WTC11 (cell line): ENCODE data around the gene PHLDB2. TPM values are rescaled to one million over a fixed set of nuclear protein-coding genes. Genes with fewer than 3 reads are reported as not detected.

Source experiments
- ATAC-seq: fragments of 200-7000 bp; cut with Tn5 transposase; 2 replicates; pipeline ENCODE4 v1.10.0; 2021; ENCODE audit warnings: mild to moderate bottlenecking, moderate library complexity
- CTCF ChIA-PET: fragments of 300-600 bp; sonication (Branson Sonifier 250); formaldehyde crosslinking; loops from one replicate; lab custom pipeline; 2021; ENCODE audit warnings: antibody characterized with exemption; lab: Charles Lee
- POLR2A ChIA-PET: fragments of 350-600 bp; sonication (Branson Sonifier 250); formaldehyde crosslinking; loops from one replicate; lab custom pipeline; 2021; ENCODE audit warnings: antibody characterized with exemption; lab: Charles Lee
- DNase-seq: peaks from one replicate; pipeline ENCODE4 v3.0.0; 2021; ENCODE audit warnings: low spot score
- H3K27ac Mint-ChIP-seq: 2 replicates; pipeline ENCODE4 v1.8.0; 2021; ENCODE audit warnings: mixed read lengths
- H3K27me3 Mint-ChIP-seq: 2 replicates; pipeline ENCODE4 v1.8.0; 2021; ENCODE audit warnings: low read depth, mild to moderate bottlenecking, moderate library complexity, mixed read lengths
- H3K36me3 Mint-ChIP-seq: 2 replicates; pipeline ENCODE4 v1.8.0; 2021; ENCODE audit warnings: mixed read lengths
- H3K4me1 Mint-ChIP-seq: 2 replicates; pipeline ENCODE4 v1.8.0; 2022; ENCODE audit warnings: mixed read lengths
- H3K4me3 Mint-ChIP-seq: 2 replicates; pipeline ENCODE4 v1.8.0; 2021; ENCODE audit warnings: mild to moderate bottlenecking, moderate library complexity, mixed read lengths
- H3K9me3 Mint-ChIP-seq: 2 replicates; pipeline ENCODE4 v1.8.0; 2021; ENCODE audit warnings: mixed read lengths
- ESRRA ChIP-seq: sonication (generic); formaldehyde crosslinking; IDR thresholded peaks from 2 replicates; pipeline ENCODE4 v1.8.1; 2022; ENCODE audit warnings: mild to moderate bottlenecking, missing genetic modification reagents, borderline replicate concordance
- FOXK1 ChIP-seq: sonication (generic); formaldehyde crosslinking; IDR thresholded peaks from 2 replicates; pipeline ENCODE4 v1.8.0; 2022; ENCODE audit warnings: mild to moderate bottlenecking, moderate library complexity, missing genetic modification reagents
- JAZF1 ChIP-seq: fragments of 250-450 bp; sonication (Bioruptor Pico); IDR thresholded peaks from 2 replicates; pipeline ENCODE4 v1.9.0; 2021; ENCODE audit warnings: moderate library complexity, mild to moderate bottlenecking, inconsistent platforms
- KAT7 ChIP-seq: sonication (generic); formaldehyde crosslinking; IDR thresholded peaks from 2 replicates; pipeline ENCODE4 v1.8.1; 2023; ENCODE audit warnings: missing genetic modification reagents, mild to moderate bottlenecking, borderline replicate concordance
- MYBL2 ChIP-seq: sonication (generic); formaldehyde crosslinking; IDR thresholded peaks from 2 replicates; pipeline ENCODE4 v1.8.1; 2023; ENCODE audit warnings: mild to moderate bottlenecking, moderate library complexity, missing genetic modification reagents
- NFATC4 ChIP-seq: fragments of 250-450 bp; sonication (Bioruptor Pico); IDR thresholded peaks from 2 replicates; pipeline ENCODE4 v1.9.0; 2021; ENCODE audit warnings: mild to moderate bottlenecking
- NFE2L1 ChIP-seq: sonication (generic); formaldehyde crosslinking; IDR thresholded peaks from 2 replicates; pipeline ENCODE4 v1.8.1; 2023; ENCODE audit warnings: missing genetic modification reagents
- PRRX2 ChIP-seq: fragments of 250-450 bp; sonication (Bioruptor Pico); IDR thresholded peaks from 2 replicates; pipeline ENCODE4 v1.8.0; 2021; ENCODE audit warnings: mild to moderate bottlenecking
- SOX15 ChIP-seq: fragments of 250-450 bp; sonication (Bioruptor Pico); IDR thresholded peaks from 2 replicates; pipeline ENCODE4 v1.9.0; 2021; ENCODE audit warnings: mild to moderate bottlenecking
- TP53 ChIP-seq: sonication (generic); formaldehyde crosslinking; IDR thresholded peaks from 2 replicates; pipeline ENCODE4 v1.8.1; 2023; ENCODE audit warnings: mild to moderate bottlenecking, missing genetic modification reagents
- ZNF121 ChIP-seq: sonication (generic); formaldehyde crosslinking; IDR thresholded peaks from 2 replicates; pipeline ENCODE4 v1.8.0; 2023; ENCODE audit warnings: missing genetic modification reagents
- ZNF138 ChIP-seq: sonication (generic); formaldehyde crosslinking; conservative IDR thresholded peaks from 2 replicates; pipeline ENCODE4 v1.8.1; 2022; ENCODE audit warnings: mild to moderate bottlenecking, moderate library complexity, missing genetic modification reagents
- ZNF263 ChIP-seq: sonication (generic); formaldehyde crosslinking; IDR thresholded peaks from 2 replicates; pipeline ENCODE4 v1.8.1; 2022; ENCODE audit warnings: low read depth, mild to moderate bottlenecking, moderate library complexity, missing genetic modification reagents
- ZNF317 ChIP-seq: sonication (generic); formaldehyde crosslinking; IDR thresholded peaks from 2 replicates; pipeline ENCODE4 v1.8.1; 2023; ENCODE audit warnings: low read depth, mild to moderate bottlenecking, moderate library complexity, missing genetic modification reagents, borderline replicate concordance
- ZNF396 ChIP-seq: fragments of 250-450 bp; sonication (Bioruptor Pico); IDR thresholded peaks from 2 replicates; pipeline ENCODE4 v1.8.0; 2021; ENCODE audit warnings: mild to moderate bottlenecking, moderate library complexity, borderline replicate concordance
- total RNA-seq: library from RNA; stranded (reverse); gene quantifications from 3 replicates; pipeline ENCODE4 v1.2.3, GENCODE V29; 2021
- TF ChIP-seq, protein P1 (sequence below): sonication (generic); formaldehyde crosslinking; IDR thresholded peaks from 2 replicates; pipeline ENCODE4 v1.8.1; 2023; ENCODE audit warnings: mild to moderate bottlenecking, missing genetic modification reagents
- TF ChIP-seq, protein P2 (sequence below): fragments of 250-450 bp; sonication (Bioruptor Pico); IDR thresholded peaks from 2 replicates; pipeline ENCODE4 v1.9.0; 2021; ENCODE audit warnings: mild to moderate bottlenecking
- TF ChIP-seq, protein P3 (sequence below): sonication (generic); formaldehyde crosslinking; IDR thresholded peaks from 2 replicates; pipeline ENCODE4 v1.8.0; 2023; ENCODE audit warnings: missing genetic modification reagents
- TF ChIP-seq, protein P4 (sequence below): sonication (generic); formaldehyde crosslinking; IDR thresholded peaks from 2 replicates; pipeline ENCODE4 v1.8.0; 2023; ENCODE audit warnings: mild to moderate bottlenecking, missing genetic modification reagents
- TF ChIP-seq, protein P5 (sequence below): sonication (generic); formaldehyde crosslinking; IDR thresholded peaks from 2 replicates; pipeline ENCODE4 v1.8.1; 2023; ENCODE audit warnings: mild to moderate bottlenecking, missing genetic modification reagents, moderate library complexity
- TF ChIP-seq, protein P6 (sequence below): sonication (generic); formaldehyde crosslinking; IDR thresholded peaks from 2 replicates; pipeline ENCODE4 v1.8.0; 2022; ENCODE audit warnings: missing genetic modification reagents

PHLDB2 gene
- total RNA-seq, 1 experiment from 2014 or later, result 40.3 TPM

DNA sequence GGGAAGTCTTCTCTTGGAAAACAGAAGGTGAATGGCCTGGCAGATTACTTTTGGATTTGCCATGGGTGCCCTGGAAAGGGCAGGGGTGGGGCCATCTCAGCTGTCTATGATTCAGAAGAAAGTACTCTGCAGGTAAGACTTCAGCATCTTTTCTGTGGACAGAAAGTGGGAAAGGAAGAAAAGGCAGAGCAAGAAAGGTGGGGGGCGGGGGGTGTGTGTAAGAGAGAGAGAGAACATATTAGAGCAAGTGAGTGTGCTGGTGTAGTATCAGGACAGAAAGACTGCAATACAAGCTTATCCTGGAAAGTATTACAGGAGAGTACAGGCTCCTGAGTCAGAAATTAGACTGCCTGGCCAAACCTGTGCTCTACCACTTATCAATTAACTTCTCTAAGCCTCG lies 145.1 kb downstream of the PHLDB2 start:
- ATAC-seq, result no peak
- H3K9me3 Mint-ChIP-seq, result no peaks in the 10 kb centered on the region
- CTCF ChIA-PET, result interaction anchor here (3.3 kb wide), 1 partner anchor 9 kb away, joined by 14 read pairs; no protein-coding TSS in a partner anchor
- H3K27me3 Mint-ChIP-seq, result peaks cover 45% of the 10 kb centered on the region
- TF ChIP-seq, protein P1, sequence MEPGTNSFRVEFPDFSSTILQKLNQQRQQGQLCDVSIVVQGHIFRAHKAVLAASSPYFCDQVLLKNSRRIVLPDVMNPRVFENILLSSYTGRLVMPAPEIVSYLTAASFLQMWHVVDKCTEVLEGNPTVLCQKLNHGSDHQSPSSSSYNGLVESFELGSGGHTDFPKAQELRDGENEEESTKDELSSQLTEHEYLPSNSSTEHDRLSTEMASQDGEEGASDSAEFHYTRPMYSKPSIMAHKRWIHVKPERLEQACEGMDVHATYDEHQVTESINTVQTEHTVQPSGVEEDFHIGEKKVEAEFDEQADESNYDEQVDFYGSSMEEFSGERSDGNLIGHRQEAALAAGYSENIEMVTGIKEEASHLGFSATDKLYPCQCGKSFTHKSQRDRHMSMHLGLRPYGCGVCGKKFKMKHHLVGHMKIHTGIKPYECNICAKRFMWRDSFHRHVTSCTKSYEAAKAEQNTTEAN, result no peak
- no peak for TF ChIP-seq ZNF138 (CRISPR knock-in tag)
- DNase-seq, result no peak
- H3K4me1 Mint-ChIP-seq, result peaks cover 19% of the 10 kb centered on the region
- peaks cover 3% of the 10 kb centered on the region; the same call in 1 of the 2 replicates for H3K36me3 Mint-ChIP-seq
- POLR2A ChIA-PET, result no interaction called here
- no peak overlapping the region for H3K27ac Mint-ChIP-seq
- H3K4me3 Mint-ChIP-seq, result no peak overlapping the region

DNA sequence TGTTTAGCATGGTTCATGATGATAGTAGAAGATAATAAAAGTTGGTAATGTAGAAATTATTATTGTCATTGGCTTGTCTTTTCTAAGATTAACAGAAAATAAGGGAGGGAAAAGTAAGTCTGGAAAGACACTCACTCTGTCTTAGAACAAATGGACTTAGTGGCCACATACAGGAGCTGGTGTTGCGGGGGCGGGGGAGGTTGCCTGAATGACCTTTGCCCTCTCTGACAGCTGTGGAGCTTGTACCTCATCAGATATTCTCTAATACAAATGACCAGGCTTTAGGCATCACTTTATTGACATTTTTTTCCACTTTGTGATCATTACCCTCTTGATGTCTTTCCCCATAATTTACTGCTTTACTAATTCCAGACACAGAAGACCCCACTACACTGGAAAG lies 145.6 kb downstream of the PHLDB2 start:
- no peak for ATAC-seq
- H3K4me1 Mint-ChIP-seq, result peaks cover 17% of the 10 kb centered on the region

DNA sequence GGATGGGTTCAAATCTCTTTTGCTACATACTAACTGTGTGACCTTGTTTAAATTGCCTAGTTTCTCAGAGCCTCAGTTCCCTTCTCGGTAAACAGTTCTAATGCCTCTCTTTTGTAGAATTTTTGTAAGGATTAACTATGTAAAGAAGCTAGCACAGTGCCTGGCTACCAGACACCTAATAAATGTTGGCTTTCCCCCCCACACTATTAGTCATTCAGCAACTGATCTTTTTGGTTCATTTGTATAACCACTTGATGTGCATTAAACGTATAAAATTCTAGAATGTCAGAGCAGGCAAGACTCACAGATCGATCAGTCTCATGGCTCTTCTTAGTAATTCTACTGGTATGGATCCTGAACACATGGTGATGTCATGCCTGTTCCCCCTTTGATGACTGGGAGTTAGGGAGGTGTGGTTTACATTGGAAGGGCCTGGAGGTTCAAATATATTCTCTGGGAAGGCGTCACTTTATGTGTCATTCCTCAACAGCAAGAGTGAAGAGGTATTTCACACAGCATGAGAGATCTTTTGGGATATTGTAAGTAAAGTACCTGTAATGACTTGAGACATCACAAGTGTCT lies 146.1 kb downstream of the PHLDB2 start:
- H3K4me3 Mint-ChIP-seq, result no peak overlapping the region
- CTCF ChIA-PET, result interaction anchor here (3.3 kb wide), 1 partner anchor 8 kb away, joined by 14 read pairs; no protein-coding TSS in a partner anchor
- peaks cover 3% of the 10 kb centered on the region; the same call in 1 of the 2 replicates for H3K36me3 Mint-ChIP-seq
- no peak for TF ChIP-seq FOXK1
- no peak for TF ChIP-seq TP53 (CRISPR knock-in tag)
- TF ChIP-seq PRRX2, result no peak
- no peak for TF ChIP-seq NFE2L1 (CRISPR knock-in tag)
- TF ChIP-seq MYBL2 (CRISPR knock-in tag), result no peak
- TF ChIP-seq KAT7 (CRISPR knock-in tag), result no peak
- no peak for TF ChIP-seq ZNF263 (CRISPR knock-in tag)
- TF ChIP-seq, protein P2, sequence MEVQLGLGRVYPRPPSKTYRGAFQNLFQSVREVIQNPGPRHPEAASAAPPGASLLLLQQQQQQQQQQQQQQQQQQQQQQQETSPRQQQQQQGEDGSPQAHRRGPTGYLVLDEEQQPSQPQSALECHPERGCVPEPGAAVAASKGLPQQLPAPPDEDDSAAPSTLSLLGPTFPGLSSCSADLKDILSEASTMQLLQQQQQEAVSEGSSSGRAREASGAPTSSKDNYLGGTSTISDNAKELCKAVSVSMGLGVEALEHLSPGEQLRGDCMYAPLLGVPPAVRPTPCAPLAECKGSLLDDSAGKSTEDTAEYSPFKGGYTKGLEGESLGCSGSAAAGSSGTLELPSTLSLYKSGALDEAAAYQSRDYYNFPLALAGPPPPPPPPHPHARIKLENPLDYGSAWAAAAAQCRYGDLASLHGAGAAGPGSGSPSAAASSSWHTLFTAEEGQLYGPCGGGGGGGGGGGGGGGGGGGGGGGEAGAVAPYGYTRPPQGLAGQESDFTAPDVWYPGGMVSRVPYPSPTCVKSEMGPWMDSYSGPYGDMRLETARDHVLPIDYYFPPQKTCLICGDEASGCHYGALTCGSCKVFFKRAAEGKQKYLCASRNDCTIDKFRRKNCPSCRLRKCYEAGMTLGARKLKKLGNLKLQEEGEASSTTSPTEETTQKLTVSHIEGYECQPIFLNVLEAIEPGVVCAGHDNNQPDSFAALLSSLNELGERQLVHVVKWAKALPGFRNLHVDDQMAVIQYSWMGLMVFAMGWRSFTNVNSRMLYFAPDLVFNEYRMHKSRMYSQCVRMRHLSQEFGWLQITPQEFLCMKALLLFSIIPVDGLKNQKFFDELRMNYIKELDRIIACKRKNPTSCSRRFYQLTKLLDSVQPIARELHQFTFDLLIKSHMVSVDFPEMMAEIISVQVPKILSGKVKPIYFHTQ (CRISPR knock-in tag), result no peak
- TF ChIP-seq, protein P3, sequence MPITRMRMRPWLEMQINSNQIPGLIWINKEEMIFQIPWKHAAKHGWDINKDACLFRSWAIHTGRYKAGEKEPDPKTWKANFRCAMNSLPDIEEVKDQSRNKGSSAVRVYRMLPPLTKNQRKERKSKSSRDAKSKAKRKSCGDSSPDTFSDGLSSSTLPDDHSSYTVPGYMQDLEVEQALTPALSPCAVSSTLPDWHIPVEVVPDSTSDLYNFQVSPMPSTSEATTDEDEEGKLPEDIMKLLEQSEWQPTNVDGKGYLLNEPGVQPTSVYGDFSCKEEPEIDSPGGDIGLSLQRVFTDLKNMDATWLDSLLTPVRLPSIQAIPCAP (CRISPR knock-in tag), result no peak
- TF ChIP-seq, protein P4, sequence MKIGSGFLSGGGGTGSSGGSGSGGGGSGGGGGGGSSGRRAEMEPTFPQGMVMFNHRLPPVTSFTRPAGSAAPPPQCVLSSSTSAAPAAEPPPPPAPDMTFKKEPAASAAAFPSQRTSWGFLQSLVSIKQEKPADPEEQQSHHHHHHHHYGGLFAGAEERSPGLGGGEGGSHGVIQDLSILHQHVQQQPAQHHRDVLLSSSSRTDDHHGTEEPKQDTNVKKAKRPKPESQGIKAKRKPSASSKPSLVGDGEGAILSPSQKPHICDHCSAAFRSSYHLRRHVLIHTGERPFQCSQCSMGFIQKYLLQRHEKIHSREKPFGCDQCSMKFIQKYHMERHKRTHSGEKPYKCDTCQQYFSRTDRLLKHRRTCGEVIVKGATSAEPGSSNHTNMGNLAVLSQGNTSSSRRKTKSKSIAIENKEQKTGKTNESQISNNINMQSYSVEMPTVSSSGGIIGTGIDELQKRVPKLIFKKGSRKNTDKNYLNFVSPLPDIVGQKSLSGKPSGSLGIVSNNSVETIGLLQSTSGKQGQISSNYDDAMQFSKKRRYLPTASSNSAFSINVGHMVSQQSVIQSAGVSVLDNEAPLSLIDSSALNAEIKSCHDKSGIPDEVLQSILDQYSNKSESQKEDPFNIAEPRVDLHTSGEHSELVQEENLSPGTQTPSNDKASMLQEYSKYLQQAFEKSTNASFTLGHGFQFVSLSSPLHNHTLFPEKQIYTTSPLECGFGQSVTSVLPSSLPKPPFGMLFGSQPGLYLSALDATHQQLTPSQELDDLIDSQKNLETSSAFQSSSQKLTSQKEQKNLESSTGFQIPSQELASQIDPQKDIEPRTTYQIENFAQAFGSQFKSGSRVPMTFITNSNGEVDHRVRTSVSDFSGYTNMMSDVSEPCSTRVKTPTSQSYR (CRISPR knock-in tag), result no peak
- no peak for TF ChIP-seq SOX15 (CRISPR knock-in tag)
- no peak for TF ChIP-seq ESRRA (CRISPR knock-in tag)
- TF ChIP-seq, protein P5, sequence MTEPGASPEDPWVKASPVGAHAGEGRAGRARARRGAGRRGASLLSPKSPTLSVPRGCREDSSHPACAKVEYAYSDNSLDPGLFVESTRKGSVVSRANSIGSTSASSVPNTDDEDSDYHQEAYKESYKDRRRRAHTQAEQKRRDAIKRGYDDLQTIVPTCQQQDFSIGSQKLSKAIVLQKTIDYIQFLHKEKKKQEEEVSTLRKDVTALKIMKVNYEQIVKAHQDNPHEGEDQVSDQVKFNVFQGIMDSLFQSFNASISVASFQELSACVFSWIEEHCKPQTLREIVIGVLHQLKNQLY (CRISPR knock-in tag), result no peak
- TF ChIP-seq NFATC4, result no peak
- no peak for TF ChIP-seq ZNF121 (CRISPR knock-in tag)
- TF ChIP-seq ZNF317 (CRISPR knock-in tag), result no peak
- TF ChIP-seq JAZF1, result no peak
- TF ChIP-seq, protein P6, sequence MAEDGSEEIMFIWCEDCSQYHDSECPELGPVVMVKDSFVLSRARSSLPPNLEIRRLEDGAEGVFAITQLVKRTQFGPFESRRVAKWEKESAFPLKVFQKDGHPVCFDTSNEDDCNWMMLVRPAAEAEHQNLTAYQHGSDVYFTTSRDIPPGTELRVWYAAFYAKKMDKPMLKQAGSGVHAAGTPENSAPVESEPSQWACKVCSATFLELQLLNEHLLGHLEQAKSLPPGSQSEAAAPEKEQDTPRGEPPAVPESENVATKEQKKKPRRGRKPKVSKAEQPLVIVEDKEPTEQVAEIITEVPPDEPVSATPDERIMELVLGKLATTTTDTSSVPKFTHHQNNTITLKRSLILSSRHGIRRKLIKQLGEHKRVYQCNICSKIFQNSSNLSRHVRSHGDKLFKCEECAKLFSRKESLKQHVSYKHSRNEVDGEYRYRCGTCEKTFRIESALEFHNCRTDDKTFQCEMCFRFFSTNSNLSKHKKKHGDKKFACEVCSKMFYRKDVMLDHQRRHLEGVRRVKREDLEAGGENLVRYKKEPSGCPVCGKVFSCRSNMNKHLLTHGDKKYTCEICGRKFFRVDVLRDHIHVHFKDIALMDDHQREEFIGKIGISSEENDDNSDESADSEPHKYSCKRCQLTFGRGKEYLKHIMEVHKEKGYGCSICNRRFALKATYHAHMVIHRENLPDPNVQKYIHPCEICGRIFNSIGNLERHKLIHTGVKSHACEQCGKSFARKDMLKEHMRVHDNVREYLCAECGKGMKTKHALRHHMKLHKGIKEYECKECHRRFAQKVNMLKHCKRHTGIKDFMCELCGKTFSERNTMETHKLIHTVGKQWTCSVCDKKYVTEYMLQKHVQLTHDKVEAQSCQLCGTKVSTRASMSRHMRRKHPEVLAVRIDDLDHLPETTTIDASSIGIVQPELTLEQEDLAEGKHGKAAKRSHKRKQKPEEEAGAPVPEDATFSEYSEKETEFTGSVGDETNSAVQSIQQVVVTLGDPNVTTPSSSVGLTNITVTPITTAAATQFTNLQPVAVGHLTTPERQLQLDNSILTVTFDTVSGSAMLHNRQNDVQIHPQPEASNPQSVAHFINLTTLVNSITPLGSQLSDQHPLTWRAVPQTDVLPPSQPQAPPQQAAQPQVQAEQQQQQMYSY, result no peak

More for the DNA sequence above, 145.6 kb downstream of the PHLDB2 start:
- ChIA-PET CTCF (interaction anchor here (3.3 kb wide), 1 partner anchor 9 kb away, joined by 14 read pairs; no protein-coding TSS in a partner anchor), POLR2A (no interaction called here)
- H3K36me3 Mint-ChIP-seq, result peaks cover 3% of the 10 kb centered on the region; the same call in 1 of the 2 replicates
- peaks cover 40% of the 10 kb centered on the region for H3K27me3 Mint-ChIP-seq
- no peak for DNase-seq
- no peak for TF ChIP-seq ZNF396 (CRISPR knock-in tag)
- no peaks in the 10 kb centered on the region for H3K9me3 Mint-ChIP-seq
- no peak overlapping the region for H3K27ac Mint-ChIP-seq
- H3K4me3 Mint-ChIP-seq, result no peak overlapping the region

More for the DNA sequence above, 146.1 kb downstream of the PHLDB2 start:
- peaks cover 35% of the 10 kb centered on the region for H3K27me3 Mint-ChIP-seq
- POLR2A ChIA-PET, result no interaction called here
- no peak for ATAC-seq
- no peak overlapping the region for H3K27ac Mint-ChIP-seq
- peaks cover 13% of the 10 kb centered on the region for H3K4me1 Mint-ChIP-seq
- H3K9me3 Mint-ChIP-seq, result no peaks in the 10 kb centered on the region
- DNase-seq, result no peak
